HCT116 (cell line): ENCODE data around the gene PIWIL4. TPM values are rescaled to one million over a fixed set of nuclear protein-coding genes. Genes with fewer than 3 reads are reported as not detected.

Source experiments
- ATAC-seq: fragments of 200-7000 bp; cut with Tn5 transposase; 2 replicates; pipeline ENCODE4 v1.9.1; 2020; ENCODE audit warnings: mild to moderate bottlenecking, moderate library complexity
- BruUV-seq: library from RNA; stranded (reverse); fragments of 400-500 nt; replicated peaks from 2 replicates; lab custom pipeline; 2021; lab: Mats Ljungman, UMichigan
- CTCF ChIA-PET: fragments of 300-600 bp; sonication (Branson Sonifier 250); formaldehyde crosslinking; loops from one replicate; lab custom pipeline; 2021; ENCODE audit warnings: antibody characterized with exemption; lab: Charles Lee
- POLR2A ChIA-PET: fragments of 300-600, 350-600 bp; sonication (Branson Sonifier 250); formaldehyde crosslinking; loops from one replicate; lab custom pipeline; 2021; ENCODE audit warnings: antibody characterized with exemption; lab: Charles Lee
- RAD21 ChIA-PET, 2 experiments: fragments of 300-600 bp; sonication (Branson Sonifier 250); formaldehyde crosslinking; loops; one replicate each; lab custom pipeline; 2023; ENCODE audit warnings: low total read pairs in 2 of 2; ENCODE audit not compliant: uncharacterized antibody in 2 of 2, unreplicated experiment in 2 of 2, low non-redundant PET in 1 of 2; lab: Charles Lee
- DNase-seq: peaks from one replicate; pipeline ENCODE4 v3.0.0-alpha.2; 2010; ENCODE audit warnings: low read depth, low spot score
- H2AFZ ChIP-seq: fragments of 200-600 bp; shearing (Covaris generic), sonication (generic); 2 replicates; pipeline ENCODE4 v1.6.1; 2017; ENCODE audit warnings: low read depth, mixed run types, mixed read lengths, antibody characterized with exemption, low read length; ENCODE audit not compliant: poor library complexity, severe bottlenecking
- H3K27ac ChIP-seq: 2 replicates; pipeline ENCODE4 v1.5.1; 2012; ENCODE audit warnings: low read depth, low read length
- H3K27me3 ChIP-seq: fragments of 200-600 bp; sonication (generic); 2 replicates; pipeline ENCODE4 v1.6.1; 2016; ENCODE audit warnings: mixed run types, low read length, mixed read lengths; ENCODE audit not compliant: insufficient read depth
- H3K36me3 ChIP-seq, 2 experiments: fragments of 200-500 bp in 1 of 2; fragments of 200-600 bp in 1 of 2; sonication (Bioruptor generic) in 1 of 2; sonication (generic) in 1 of 2; 2 replicates each; pipeline versions ENCODE4 v1.5.1 to v1.6.1; 2014 to 2016; ENCODE audit warnings: low read length in 2 of 2, inconsistent platforms in 1 of 2, mixed read lengths in 1 of 2, mixed run types in 1 of 2; ENCODE audit not compliant: insufficient read depth in 2 of 2, control insufficient read depth in 1 of 2
- H3K4me1 ChIP-seq, 2 experiments: fragments of 200-600 bp in 1 of 2; sonication (generic) in 1 of 2; 2 replicates each; pipeline versions ENCODE4 v1.5.1 to v1.6.1; 2012 to 2017; ENCODE audit warnings: low read length in 2 of 2, inconsistent platforms in 1 of 2, mild to moderate bottlenecking in 1 of 2, mixed read lengths in 1 of 2, mixed run types in 1 of 2, moderate library complexity in 1 of 2; ENCODE audit not compliant: insufficient read depth in 2 of 2, control insufficient read depth in 1 of 2
- H3K4me2 ChIP-seq: fragments of 200-600 bp; sonication (generic); 2 replicates; pipeline ENCODE4 v1.6.1; 2017; ENCODE audit warnings: mixed run types, low read length, mixed read lengths
- H3K4me3 ChIP-seq, 2 experiments: fragments of 200-600 bp in 1 of 2; sonication (generic) in 1 of 2; replicated peaks in 1 of 2; 2 replicates each; pipeline ENCODE4 v1.5.1; 2011 to 2016; ENCODE audit warnings: low read length in 2 of 2, control low read depth in 1 of 2, low read depth in 1 of 2, mild to moderate bottlenecking in 1 of 2, mixed read lengths in 1 of 2, mixed run types in 1 of 2
- H3K79me2 ChIP-seq: fragments of 200-600 bp; sonication (generic); 2 replicates; pipeline ENCODE4 v1.6.1; 2017; ENCODE audit warnings: mild to moderate bottlenecking, mixed run types, low read length, moderate library complexity, mixed read lengths; ENCODE audit not compliant: insufficient read depth
- H3K9ac ChIP-seq: fragments of 200-600 bp; sonication (generic); 2 replicates; pipeline ENCODE4 v1.6.1; 2016; ENCODE audit warnings: low read length, mixed read lengths
- H3K9me2 ChIP-seq: fragments of 200-600 bp; sonication (generic), shearing (Covaris generic); 2 replicates; pipeline ENCODE4 v1.6.1; 2017; ENCODE audit warnings: mixed run types, mild to moderate bottlenecking, moderate library complexity; ENCODE audit not compliant: insufficient read depth
- H3K9me3 ChIP-seq, 2 experiments: fragments of 200-500 bp in 1 of 2; fragments of 200-600 bp in 1 of 2; sonication (Bioruptor generic) in 1 of 2; sonication (generic) in 1 of 2; 2 replicates each; pipeline ENCODE4 v1.6.1; 2014 to 2017; ENCODE audit warnings: low read length in 2 of 2, mixed read lengths in 2 of 2, inconsistent platforms in 1 of 2, low read depth in 1 of 2, mild to moderate bottlenecking in 1 of 2, mixed run types in 1 of 2, moderate library complexity in 1 of 2; ENCODE audit not compliant: control insufficient read depth in 1 of 2, insufficient read depth in 1 of 2
- H4K20me1 ChIP-seq: fragments of 200-600 bp; sonication (generic), shearing (Covaris generic); 2 replicates; pipeline ENCODE4 v1.6.1; 2017; ENCODE audit warnings: mixed run types, mild to moderate bottlenecking, moderate library complexity; ENCODE audit not compliant: insufficient read depth
- CBX3 ChIP-seq: IDR thresholded peaks from 2 replicates; pipeline ENCODE4 v1.6.1; 2012; ENCODE audit warnings: low read depth
- POLR2A ChIP-seq: IDR thresholded peaks from 2 replicates; pipeline ENCODE4 v1.7.0; 2011; ENCODE audit warnings: borderline replicate concordance; ENCODE audit not compliant: insufficient read depth, insufficient read length; ENCODE audit errors: extremely low read depth
- RAD21 ChIP-seq: IDR thresholded peaks from 2 replicates; pipeline ENCODE4 v1.6.1; 2012; ENCODE audit warnings: low read depth, mild to moderate bottlenecking
- SRF ChIP-seq: IDR thresholded peaks from 2 replicates; pipeline ENCODE4 v1.6.1; 2012; ENCODE audit warnings: low read depth
- TCF7L2 ChIP-seq: IDR thresholded peaks from 2 replicates; pipeline ENCODE4 v1.7.0; 2011; ENCODE audit warnings: borderline replicate concordance, inconsistent platforms; ENCODE audit not compliant: insufficient read depth, insufficient read length; ENCODE audit errors: extremely low read depth
- ZFX ChIP-seq: fragments of 450-650 bp; IDR thresholded peaks from 2 replicates; pipeline ENCODE4 v1.6.1; 2017
- ZNF274 ChIP-seq: fragments of 200-500 bp; sonication (Bioruptor generic); IDR thresholded peaks from 2 replicates; pipeline ENCODE4 v1.6.1; 2014; ENCODE audit warnings: mild to moderate bottlenecking, low read depth, low read length, inconsistent platforms
- intact Hi-C: fragments of 100-400 bp; cut with micrococcal nuclease; formaldehyde crosslinking; loops from 2 replicates; pipeline ENCODE4 v1.10.0; 2022
- total RNA-seq: library from RNA; stranded (reverse); gene quantifications from one replicate; pipeline ENCODE4 v1.2.1, GENCODE V29; 2021; ENCODE audit not compliant: unreplicated experiment
- TF ChIP-seq, protein P1 (sequence below): IDR thresholded peaks from 2 replicates; pipeline ENCODE4 v1.6.1; 2012; ENCODE audit warnings: low read depth
- TF ChIP-seq, protein P2 (sequence below), 3 experiments: fragments of 200-600 bp in 1 of 3; sonication (generic) in 1 of 3; IDR thresholded peaks in 2 of 3; conservative IDR thresholded peaks in 1 of 3; 2 replicates each; pipeline ENCODE4 v1.5.1; 2012 to 2017; ENCODE audit warnings: low read depth in 2 of 3, low read length in 2 of 3, antibody characterized with exemption in 1 of 3, borderline replicate concordance in 1 of 3, control low read depth in 1 of 3, mild to moderate bottlenecking in 1 of 3, mixed read lengths in 1 of 3, mixed run types in 1 of 3, moderate library complexity in 1 of 3; ENCODE audit not compliant: insufficient read depth in 1 of 3

PIWIL4 gene
- total RNA-seq, 1 experiment from 2014 or later, result 0.34 TPM

DNA sequence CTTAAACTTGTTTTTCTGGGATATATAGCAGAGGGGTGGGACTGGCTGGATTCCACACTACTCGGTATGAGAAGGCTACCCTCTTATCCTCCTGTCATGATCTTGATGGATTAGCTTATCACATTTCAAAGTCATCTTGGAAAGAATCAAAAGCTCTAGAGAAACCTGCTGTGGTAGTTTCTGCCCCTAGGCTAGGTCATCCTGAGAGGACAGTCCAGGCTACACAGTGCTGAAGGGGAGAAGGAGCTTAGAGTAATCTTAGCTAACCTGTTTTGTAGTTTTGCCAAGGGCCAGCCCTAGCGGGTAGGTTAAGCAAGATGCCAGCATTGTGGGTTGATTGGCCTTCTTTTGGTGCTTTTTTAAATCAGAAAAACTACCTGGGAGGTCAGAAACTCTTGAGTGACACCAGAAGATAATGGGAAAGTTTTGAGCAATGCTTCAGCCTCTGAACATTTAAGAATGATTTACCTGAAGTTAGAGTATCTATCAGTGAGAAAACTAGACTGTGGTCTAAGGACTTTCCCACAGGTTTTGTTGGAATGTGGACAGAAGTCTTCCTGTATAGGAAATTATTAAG, 21.3 kb downstream of the PIWIL4 start:
- no peaks in the 10 kb centered on the region for H3K79me2 ChIP-seq
- DNase-seq (no peak), ATAC-seq (no peak)
- intact Hi-C loops, result no loop called here
- H3K4me3 ChIP-seq, result no peak overlapping the region
- no peak overlapping the region for H3K4me2 ChIP-seq
- RAD21 ChIA-PET, result no interaction called here
- TF ChIP-seq, protein P1, sequence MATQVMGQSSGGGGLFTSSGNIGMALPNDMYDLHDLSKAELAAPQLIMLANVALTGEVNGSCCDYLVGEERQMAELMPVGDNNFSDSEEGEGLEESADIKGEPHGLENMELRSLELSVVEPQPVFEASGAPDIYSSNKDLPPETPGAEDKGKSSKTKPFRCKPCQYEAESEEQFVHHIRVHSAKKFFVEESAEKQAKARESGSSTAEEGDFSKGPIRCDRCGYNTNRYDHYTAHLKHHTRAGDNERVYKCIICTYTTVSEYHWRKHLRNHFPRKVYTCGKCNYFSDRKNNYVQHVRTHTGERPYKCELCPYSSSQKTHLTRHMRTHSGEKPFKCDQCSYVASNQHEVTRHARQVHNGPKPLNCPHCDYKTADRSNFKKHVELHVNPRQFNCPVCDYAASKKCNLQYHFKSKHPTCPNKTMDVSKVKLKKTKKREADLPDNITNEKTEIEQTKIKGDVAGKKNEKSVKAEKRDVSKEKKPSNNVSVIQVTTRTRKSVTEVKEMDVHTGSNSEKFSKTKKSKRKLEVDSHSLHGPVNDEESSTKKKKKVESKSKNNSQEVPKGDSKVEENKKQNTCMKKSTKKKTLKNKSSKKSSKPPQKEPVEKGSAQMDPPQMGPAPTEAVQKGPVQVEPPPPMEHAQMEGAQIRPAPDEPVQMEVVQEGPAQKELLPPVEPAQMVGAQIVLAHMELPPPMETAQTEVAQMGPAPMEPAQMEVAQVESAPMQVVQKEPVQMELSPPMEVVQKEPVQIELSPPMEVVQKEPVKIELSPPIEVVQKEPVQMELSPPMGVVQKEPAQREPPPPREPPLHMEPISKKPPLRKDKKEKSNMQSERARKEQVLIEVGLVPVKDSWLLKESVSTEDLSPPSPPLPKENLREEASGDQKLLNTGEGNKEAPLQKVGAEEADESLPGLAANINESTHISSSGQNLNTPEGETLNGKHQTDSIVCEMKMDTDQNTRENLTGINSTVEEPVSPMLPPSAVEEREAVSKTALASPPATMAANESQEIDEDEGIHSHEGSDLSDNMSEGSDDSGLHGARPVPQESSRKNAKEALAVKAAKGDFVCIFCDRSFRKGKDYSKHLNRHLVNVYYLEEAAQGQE, result no peak; the same call in 1 of the 2 replicates
- TF ChIP-seq, protein P2, sequence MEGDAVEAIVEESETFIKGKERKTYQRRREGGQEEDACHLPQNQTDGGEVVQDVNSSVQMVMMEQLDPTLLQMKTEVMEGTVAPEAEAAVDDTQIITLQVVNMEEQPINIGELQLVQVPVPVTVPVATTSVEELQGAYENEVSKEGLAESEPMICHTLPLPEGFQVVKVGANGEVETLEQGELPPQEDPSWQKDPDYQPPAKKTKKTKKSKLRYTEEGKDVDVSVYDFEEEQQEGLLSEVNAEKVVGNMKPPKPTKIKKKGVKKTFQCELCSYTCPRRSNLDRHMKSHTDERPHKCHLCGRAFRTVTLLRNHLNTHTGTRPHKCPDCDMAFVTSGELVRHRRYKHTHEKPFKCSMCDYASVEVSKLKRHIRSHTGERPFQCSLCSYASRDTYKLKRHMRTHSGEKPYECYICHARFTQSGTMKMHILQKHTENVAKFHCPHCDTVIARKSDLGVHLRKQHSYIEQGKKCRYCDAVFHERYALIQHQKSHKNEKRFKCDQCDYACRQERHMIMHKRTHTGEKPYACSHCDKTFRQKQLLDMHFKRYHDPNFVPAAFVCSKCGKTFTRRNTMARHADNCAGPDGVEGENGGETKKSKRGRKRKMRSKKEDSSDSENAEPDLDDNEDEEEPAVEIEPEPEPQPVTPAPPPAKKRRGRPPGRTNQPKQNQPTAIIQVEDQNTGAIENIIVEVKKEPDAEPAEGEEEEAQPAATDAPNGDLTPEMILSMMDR (IDR thresholded peaks at IDR 0.05 in 2 of 3, conservative IDR thresholded peaks at IDR 0.05 in 1 of 3; ENCODE audit: borderline replicate concordance in 1 of 3, insufficient read depth in 1 of 3, low read depth in 2 of 3, low read length in 2 of 3), result no peak
- no peak for TF ChIP-seq POLR2A
- no peak for TF ChIP-seq TCF7L2
- TF ChIP-seq RAD21, result no peak
- TF ChIP-seq ZNF274, result no peak
- TF ChIP-seq SRF, result no peak
- TF ChIP-seq CBX3, result no peak
- TF ChIP-seq ZFX, result no peak
- BruUV-seq, result no TSS peak
- H2AFZ ChIP-seq, result no peak overlapping the region
- CTCF ChIA-PET, result interaction anchor here (1.0 to 1.3 kb wide), 2 partner anchors 380 to 693 kb away, joined by 3 read pairs; no protein-coding TSS in a partner anchor
- no peak overlapping the region for H3K27ac ChIP-seq
- peaks cover 9% of the 10 kb centered on the region; the same call in 1 of the 2 replicates for H3K27me3 ChIP-seq
- no peaks in the 10 kb centered on the region for H4K20me1 ChIP-seq
- no peaks in the 10 kb centered on the region for H3K9me2 ChIP-seq
- H3K4me1 ChIP-seq, result peaks cover 0 to 3% of the 10 kb centered on the region in 2 experiments; a peak in 1 of 4 replicates
- H3K9ac ChIP-seq, result no peak overlapping the region
- no peaks in the 10 kb centered on the region for H3K36me3 ChIP-seq
- H3K9me3 ChIP-seq, result no peaks in the 10 kb centered on the region
- POLR2A ChIA-PET, result interaction anchor here (1.4 kb wide), 1 partner anchor 385 kb away, joined by 3 read pairs; the partner anchor contains the start of genes CWC15 and KDM4D
